Neural cell (in vitro differentiated cells): ENCODE measurements around the gene IL9R.

Experiments used
- EZH2 ChIP-seq: fragments of 200-600, 300-800 bp; shearing (Covaris generic), sonication (generic); IDR thresholded peaks from 2 replicates; pipeline ENCODE4 v1.6.1; 2014; ENCODE audit warnings: antibody characterized with exemption, low read length, borderline replicate concordance, mild to moderate bottlenecking; ENCODE audit not compliant: insufficient read depth, poor library complexity, severe bottlenecking
- TF ChIP-seq, protein P1 (sequence below): fragments of 450-650 bp; IDR thresholded peaks from 2 replicates; pipeline ENCODE4 v1.5.1; 2014; ENCODE audit warnings: antibody characterized with exemption, mild to moderate bottlenecking, moderate library complexity; ENCODE audit not compliant: poor library complexity, severe bottlenecking
- TF ChIP-seq, protein P2 (sequence below): IDR thresholded peaks from 2 replicates; pipeline ENCODE4 v1.6.1; 2012; ENCODE audit warnings: borderline replicate concordance

DNA sequence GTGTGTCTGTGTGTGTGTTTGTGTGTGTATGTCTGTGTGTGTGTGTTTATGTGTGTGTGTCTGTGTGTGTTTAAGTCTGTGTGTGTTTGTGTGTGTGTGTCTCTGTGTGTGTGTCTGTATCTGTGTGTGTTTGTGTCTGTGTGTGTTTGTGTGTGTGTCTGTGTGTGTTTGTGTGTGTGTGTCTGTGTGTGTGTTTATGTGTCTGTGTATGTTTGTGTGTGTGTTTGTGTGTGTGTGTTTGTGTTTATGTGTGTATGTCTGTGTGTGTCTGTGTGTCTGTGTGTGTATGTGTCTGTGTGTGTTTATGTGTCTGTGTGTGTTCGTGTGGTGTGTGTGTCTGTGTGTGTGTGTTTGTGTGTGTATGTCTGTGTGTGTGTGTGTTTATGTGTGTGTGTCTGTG lies 11.4 kb downstream of the IL9R start:
- TF ChIP-seq, protein P1, sequence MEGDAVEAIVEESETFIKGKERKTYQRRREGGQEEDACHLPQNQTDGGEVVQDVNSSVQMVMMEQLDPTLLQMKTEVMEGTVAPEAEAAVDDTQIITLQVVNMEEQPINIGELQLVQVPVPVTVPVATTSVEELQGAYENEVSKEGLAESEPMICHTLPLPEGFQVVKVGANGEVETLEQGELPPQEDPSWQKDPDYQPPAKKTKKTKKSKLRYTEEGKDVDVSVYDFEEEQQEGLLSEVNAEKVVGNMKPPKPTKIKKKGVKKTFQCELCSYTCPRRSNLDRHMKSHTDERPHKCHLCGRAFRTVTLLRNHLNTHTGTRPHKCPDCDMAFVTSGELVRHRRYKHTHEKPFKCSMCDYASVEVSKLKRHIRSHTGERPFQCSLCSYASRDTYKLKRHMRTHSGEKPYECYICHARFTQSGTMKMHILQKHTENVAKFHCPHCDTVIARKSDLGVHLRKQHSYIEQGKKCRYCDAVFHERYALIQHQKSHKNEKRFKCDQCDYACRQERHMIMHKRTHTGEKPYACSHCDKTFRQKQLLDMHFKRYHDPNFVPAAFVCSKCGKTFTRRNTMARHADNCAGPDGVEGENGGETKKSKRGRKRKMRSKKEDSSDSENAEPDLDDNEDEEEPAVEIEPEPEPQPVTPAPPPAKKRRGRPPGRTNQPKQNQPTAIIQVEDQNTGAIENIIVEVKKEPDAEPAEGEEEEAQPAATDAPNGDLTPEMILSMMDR: no peak
- TF ChIP-seq EZH2: no peak
- TF ChIP-seq, protein P2, sequence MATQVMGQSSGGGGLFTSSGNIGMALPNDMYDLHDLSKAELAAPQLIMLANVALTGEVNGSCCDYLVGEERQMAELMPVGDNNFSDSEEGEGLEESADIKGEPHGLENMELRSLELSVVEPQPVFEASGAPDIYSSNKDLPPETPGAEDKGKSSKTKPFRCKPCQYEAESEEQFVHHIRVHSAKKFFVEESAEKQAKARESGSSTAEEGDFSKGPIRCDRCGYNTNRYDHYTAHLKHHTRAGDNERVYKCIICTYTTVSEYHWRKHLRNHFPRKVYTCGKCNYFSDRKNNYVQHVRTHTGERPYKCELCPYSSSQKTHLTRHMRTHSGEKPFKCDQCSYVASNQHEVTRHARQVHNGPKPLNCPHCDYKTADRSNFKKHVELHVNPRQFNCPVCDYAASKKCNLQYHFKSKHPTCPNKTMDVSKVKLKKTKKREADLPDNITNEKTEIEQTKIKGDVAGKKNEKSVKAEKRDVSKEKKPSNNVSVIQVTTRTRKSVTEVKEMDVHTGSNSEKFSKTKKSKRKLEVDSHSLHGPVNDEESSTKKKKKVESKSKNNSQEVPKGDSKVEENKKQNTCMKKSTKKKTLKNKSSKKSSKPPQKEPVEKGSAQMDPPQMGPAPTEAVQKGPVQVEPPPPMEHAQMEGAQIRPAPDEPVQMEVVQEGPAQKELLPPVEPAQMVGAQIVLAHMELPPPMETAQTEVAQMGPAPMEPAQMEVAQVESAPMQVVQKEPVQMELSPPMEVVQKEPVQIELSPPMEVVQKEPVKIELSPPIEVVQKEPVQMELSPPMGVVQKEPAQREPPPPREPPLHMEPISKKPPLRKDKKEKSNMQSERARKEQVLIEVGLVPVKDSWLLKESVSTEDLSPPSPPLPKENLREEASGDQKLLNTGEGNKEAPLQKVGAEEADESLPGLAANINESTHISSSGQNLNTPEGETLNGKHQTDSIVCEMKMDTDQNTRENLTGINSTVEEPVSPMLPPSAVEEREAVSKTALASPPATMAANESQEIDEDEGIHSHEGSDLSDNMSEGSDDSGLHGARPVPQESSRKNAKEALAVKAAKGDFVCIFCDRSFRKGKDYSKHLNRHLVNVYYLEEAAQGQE: no peak
